Esophagus squamous epithelium (tissue), 4 donors: ENCODE results near the gene OLFM2.

Source experiments
- CTCF ChIP-seq, 6 experiments: fragments of 450-650 bp in 4 of 6; fragments of 200-600 bp in 2 of 6; sonication (generic) in 2 of 6; IDR thresholded peaks; one replicate each; pipeline ENCODE4 v1.5.1; 2016 to 2019; ENCODE audit warnings: antibody characterized with exemption in 6 of 6, mild to moderate bottlenecking in 4 of 6, moderate library complexity in 4 of 6
- POLR2A ChIP-seq, 4 donors: fragments of 450-650 bp; IDR thresholded peaks; one replicate each; pipeline ENCODE4 v1.6.1; 2017; ENCODE audit warnings: antibody characterized with exemption in 4 of 4, mild to moderate bottlenecking in 4 of 4, moderate library complexity in 3 of 4

DNA sequence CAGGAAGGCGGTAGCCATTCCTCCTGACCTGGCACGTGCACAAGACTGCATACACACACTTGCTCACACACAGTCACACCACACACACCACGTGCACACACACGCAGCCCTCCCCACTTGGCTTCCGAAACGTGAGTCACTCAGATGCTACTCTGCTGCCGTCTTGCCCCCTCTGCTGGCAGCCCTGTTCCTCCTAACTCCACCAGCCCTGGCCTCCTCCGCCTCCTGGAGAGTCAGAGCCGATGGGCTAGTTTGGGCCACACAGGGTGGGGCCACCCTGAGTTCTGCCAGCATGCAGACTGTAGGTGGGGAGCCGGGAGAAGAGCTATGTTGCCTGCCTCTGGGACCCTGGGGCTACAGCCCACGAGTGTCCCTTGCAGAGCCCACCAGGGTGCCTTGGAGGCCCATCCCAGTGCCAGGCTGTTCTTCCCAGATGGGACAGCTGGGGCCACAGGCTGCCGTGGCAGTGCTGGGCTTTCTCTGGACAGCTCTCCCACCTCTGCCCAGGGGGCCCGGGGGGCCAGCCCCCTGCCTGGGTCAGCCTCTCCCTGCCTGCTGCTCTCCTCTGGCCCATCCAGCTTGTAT lies 89.1 kb downstream of the OLFM2 start:
- TF ChIP-seq CTCF (IDR thresholded peaks at IDR 0.05) (peak; percentile 24 to 84 (median 46)), POLR2A (IDR thresholded peaks at IDR 0.05) (no peak)
